Measurements from ENCODE around the gene PML. TPM values are rescaled to one million over a fixed set of nuclear protein-coding genes. Genes with fewer than 3 reads are reported as not detected.

PML gene
- total and polyA plus RNA-seq, 9 donors = 20.7 to 60.8 (median 49.4) TPM

GRCh38 chr15:73986055-73986775 lies 8.3 kb upstream of the PML start:
- Histone ChIP-seq H3K27ac (no peak overlapping the region), H3K4me3 (no peak overlapping the region), H3K4me1 (ENCODE audit: insufficient read depth) (peaks cover 11% of the 10 kb centered on the region), H3K9me3 (no peaks in the 10 kb centered on the region), H3K36me3 (no peaks in the 10 kb centered on the region), H3K27me3 (no peaks in the 10 kb centered on the region)
- 51 to 58% (median 55%) methylated on average over 7 of the region's 7 CpGs for WGBS, 3 donors
- no peak for TF ChIP-seq CTCF (IDR thresholded peaks at IDR 0.05)
- no peak for TF ChIP-seq POLR2A (IDR thresholded peaks at IDR 0.05)
- TF ChIP-seq EP300 (IDR thresholded peaks at IDR 0.05) = no peak
- DNase-seq = no peak
- intact Hi-C loops (cut with DNase I) = no loop called here

- H3K27me3 ChIP-seq = no peaks in the 10 kb centered on the region
- H3K4me1 ChIP-seq (ENCODE audit: insufficient read depth) = peaks cover 9% of the 10 kb centered on the region
- 94 to 100% (median 98%) methylated on average over 1 of the region's 1 CpG for WGBS, 3 donors
- no peak overlapping the region for H3K4me3 ChIP-seq
- no peak overlapping the region for H3K27ac ChIP-seq
- no peaks in the 10 kb centered on the region for H3K36me3 ChIP-seq
- no peaks in the 10 kb centered on the region for H3K9me3 ChIP-seq
- TF ChIP-seq POLR2A (IDR thresholded peaks at IDR 0.05) = no peak
- TF ChIP-seq EP300 (IDR thresholded peaks at IDR 0.05) = no peak
- no peak for TF ChIP-seq CTCF (IDR thresholded peaks at IDR 0.05)
- intact Hi-C loops (cut with DNase I) = no loop called here
- DNase-seq = no peak
These were observed 7.8 kb upstream of the PML start for GRCh38 chr15:73986776-73987056.

GRCh38 chr15:73987250-73987649 lies 7.3 kb upstream of the PML start:
- TF ChIP-seq CTCF (IDR thresholded peaks at IDR 0.05) (no peak), POLR2A (IDR thresholded peaks at IDR 0.05) (no peak), EP300 (IDR thresholded peaks at IDR 0.05) (no peak)
- Histone ChIP-seq H3K9me3 (no peaks in the 10 kb centered on the region), H3K27me3 (no peaks in the 10 kb centered on the region), H3K4me1 (ENCODE audit: insufficient read depth) (peaks cover 5% of the 10 kb centered on the region), H3K36me3 (no peaks in the 10 kb centered on the region), H3K4me3 (no peak overlapping the region), H3K27ac (no peak overlapping the region)
- no peak for DNase-seq
- intact Hi-C loops (cut with DNase I) = no loop called here
- 86 to 93% (median 90%) methylated on average over 4 of the region's 4 CpGs for WGBS, 3 donors

GRCh38 chr15:73987681-73988444 lies 6.7 kb upstream of the PML start:
- intact Hi-C loops (cut with DNase I) = no loop called here
- no peak for TF ChIP-seq EP300 (IDR thresholded peaks at IDR 0.05)
- TF ChIP-seq CTCF (IDR thresholded peaks at IDR 0.05) = no peak
- TF ChIP-seq POLR2A (IDR thresholded peaks at IDR 0.05) = no peak
- Histone ChIP-seq H3K4me3 (no peak overlapping the region), H3K27me3 (no peaks in the 10 kb centered on the region), H3K36me3 (no peaks in the 10 kb centered on the region), H3K9me3 (no peaks in the 10 kb centered on the region), H3K27ac (no peak overlapping the region), H3K4me1 (ENCODE audit: insufficient read depth) (peaks cover 4% of the 10 kb centered on the region)
- WGBS, 3 donors = 75 to 81% (median 79%) methylated on average over 8 to 9 of the region's 9 CpGs
- DNase-seq = no peak

Data from ovary (tissue), 9 donors.